ENCODE results near the gene NBPF26. TPM values are rescaled to one million over a fixed set of nuclear protein-coding genes. Genes with fewer than 3 reads are reported as not detected.
"Not testable (repeated sequence)": the region's sequence is repeated elsewhere in the genome, so short reads cannot be mapped to it uniquely, and the experiment has no call there.

NBPF26 gene
- 10 to 100 TPM; 13.9 to 19.1 (median 15.3) TPM for polyA plus RNA-seq (ENCODE audit: insufficient read length in 3 of 3)
- long read RNA-seq, donor 1, result 0 reads
- long read RNA-seq, donor 2, result 0 reads
- long read RNA-seq, donor 3, result 0 reads
- long read RNA-seq, donor 4, result 0 reads
- long read RNA-seq, donor 5, result 0 reads
- long read RNA-seq, donor 6, result 0 reads
- long read RNA-seq, donor 7, result 0 reads
- long read RNA-seq, donor 8, partial matches to known transcripts, result 8 of 8 reads
- long read RNA-seq, donor 8, other reads (novel, unspliced or antisense), result 0 of 8 reads
- long read RNA-seq, donor 9, result 0 reads
- long read RNA-seq, donor 10, result 0 reads
- long read RNA-seq, donor 11, result 0 reads
- long read RNA-seq, donor 12, result 0 reads
- long read RNA-seq, donor 13, partial matches to known transcripts, result 9 of 9 reads
- long read RNA-seq, donor 13, other reads (novel, unspliced or antisense), result 0 of 9 reads
- long read RNA-seq, donor 14, result 0 reads
- long read RNA-seq, donor 15, result 0 reads
- long read RNA-seq, donor 16, result 0 reads

GRCh38 chr1:120723715-120724402 lies at the start of gene NBPF26:
NBPF26 (plus strand) TSS chr1:120723945.
- DNase-seq (ENCODE audit: extremely low read depth in 1 of 11, low read depth in 9 of 11, low spot score in 4 of 11), result peak in 6 of 11 donors; percentile 21 to 65 (median 34)

DNA sequence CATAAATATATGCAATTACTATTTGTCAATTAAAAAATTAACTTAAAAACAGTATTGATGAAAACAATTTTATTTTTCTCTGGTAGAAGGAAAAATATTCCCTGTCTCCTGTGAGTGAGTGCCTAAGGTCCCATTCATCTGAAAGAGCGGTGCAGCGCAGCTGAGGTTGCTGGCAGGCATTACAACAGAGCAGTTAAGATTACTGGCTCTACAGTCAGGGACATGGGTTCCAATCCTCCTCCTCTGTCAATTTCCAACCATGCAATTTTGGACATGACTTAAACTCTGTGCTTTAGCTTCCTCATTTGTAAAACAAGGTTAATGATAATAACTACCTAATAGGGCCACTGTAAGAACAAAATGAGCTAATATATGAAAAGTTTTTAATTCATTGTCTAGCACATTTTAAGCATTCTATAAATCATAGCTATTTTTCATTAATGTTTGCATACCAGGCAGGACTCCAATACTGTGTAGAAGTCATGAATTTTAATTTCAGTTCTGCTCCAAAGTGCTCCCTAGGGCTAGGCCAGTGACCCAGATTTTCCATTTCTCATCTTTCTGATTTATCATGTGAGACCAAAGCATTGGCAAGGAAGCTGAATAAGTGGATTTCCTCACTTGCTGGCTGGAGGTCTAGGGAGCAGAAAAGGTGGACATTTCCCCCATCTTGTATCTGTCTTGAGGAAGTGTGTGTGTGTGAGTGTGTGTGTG lies 43.5 kb upstream of the NBPF26 start:
- DNase-seq (ENCODE audit: extremely low read depth in 1 of 11, low read depth in 9 of 11, low spot score in 4 of 11), result not testable (repeated sequence)

DNA sequence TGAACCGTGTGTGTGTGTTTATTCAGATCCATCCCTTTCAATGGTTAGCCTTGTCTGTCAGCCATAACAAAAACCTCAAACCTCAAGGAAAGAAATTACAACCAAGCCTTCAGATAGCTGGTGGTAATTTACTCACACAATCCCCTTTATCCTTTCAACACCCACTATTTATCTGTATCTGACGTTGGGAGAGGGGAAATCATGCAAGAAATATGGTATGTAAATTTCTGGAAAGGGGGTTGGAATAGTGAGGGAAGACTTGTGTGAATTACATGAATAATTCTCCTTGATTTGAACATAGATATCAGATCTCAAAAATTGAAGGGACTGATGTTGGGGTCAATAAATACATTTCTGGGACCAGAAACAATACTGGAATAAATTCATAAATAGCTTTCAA lies 42.8 kb upstream of the NBPF26 start:
- not testable (repeated sequence) for DNase-seq (ENCODE audit: extremely low read depth in 1 of 11, low read depth in 9 of 11, low spot score in 4 of 11)

GRCh38 chr1:120684397-120684796 lies 39.3 kb upstream of the NBPF26 start:
- DNase-seq (ENCODE audit: extremely low read depth in 1 of 11, low read depth in 9 of 11, low spot score in 4 of 11), result not testable (repeated sequence)

DNA sequence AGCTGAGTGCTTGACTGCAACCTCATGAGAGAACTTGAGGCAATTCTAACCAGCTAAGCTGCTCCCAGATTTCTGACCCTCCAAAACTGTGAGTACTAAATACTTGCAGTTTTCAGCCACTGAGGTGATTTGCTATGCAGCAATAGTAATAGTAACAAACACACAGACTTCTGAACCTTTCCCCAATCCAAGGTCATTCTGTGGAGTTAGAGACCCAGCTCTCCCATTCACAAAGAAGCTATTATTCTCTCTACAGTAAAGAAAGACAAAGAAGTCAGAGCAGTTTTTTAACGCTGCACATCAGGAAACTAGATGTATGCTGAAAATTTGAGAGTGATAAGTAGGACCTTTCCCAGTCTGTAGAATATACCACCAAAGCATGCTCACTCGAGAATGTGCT lies 38.1 kb upstream of the NBPF26 start:
- DNase-seq (ENCODE audit: extremely low read depth in 1 of 11, low read depth in 9 of 11, low spot score in 4 of 11), result not testable (repeated sequence)

DNA sequence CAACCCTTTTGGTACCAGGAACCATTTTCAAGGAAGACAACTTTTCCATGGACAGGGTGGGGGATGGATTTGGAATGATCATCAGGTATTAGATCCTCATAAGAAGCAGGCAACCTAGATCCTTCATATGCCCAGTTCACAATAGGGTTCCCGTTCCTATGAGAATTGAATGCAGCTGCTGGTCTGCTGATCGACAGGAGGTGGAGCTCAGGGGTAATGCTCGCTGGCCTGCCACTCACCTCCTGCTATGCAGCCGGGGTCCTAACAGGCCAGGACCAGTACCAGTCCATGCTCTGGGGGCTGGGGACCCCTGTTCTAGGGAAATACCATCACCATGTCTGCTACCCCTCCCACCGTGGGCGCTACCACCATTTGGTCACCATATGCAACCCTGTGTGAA lies 36.5 kb upstream of the NBPF26 start:
- not testable (repeated sequence) for DNase-seq (ENCODE audit: extremely low read depth in 1 of 11, low read depth in 9 of 11, low spot score in 4 of 11)

DNA sequence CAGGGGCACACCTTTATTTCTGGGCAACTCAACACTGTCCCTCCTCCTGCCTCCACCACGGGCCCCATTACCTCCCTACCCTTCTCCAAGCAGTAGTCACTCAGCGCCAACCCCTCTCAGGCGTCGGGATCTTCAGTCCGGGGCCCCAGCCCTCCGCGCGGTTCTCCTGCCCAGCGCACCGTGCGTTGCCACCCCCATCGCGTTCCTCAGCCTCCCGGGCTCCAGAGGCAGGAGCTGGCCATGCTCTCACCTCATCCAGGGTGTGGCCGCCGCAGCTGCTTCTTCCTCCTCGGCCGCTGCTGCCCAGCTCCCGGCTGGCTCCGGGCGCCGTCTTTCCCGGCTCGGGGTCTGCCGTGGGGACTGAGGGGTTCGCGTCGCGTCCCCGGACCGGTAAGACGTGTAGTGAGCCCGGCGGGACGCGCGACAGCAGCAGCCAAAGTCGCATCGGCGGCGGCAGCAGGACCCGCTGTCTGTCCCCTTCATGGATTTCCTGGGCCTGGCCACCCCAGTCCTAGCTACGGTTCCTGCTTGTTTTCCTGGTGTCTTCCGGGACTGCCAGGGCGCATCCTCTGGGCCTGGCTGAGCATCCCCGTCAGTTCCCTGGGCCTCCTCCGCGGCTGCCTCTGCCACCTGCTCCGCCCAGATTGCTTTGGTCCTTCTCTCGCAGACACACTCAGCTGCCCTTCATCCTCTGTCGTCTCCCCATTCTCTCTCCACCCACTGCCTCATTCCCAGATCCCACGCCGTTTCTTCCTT lies 22.8 kb upstream of the NBPF26 start:
- DNase-seq (ENCODE audit: extremely low read depth in 1 of 11, low read depth in 9 of 11, low spot score in 4 of 11), result not testable (repeated sequence)

DNA sequence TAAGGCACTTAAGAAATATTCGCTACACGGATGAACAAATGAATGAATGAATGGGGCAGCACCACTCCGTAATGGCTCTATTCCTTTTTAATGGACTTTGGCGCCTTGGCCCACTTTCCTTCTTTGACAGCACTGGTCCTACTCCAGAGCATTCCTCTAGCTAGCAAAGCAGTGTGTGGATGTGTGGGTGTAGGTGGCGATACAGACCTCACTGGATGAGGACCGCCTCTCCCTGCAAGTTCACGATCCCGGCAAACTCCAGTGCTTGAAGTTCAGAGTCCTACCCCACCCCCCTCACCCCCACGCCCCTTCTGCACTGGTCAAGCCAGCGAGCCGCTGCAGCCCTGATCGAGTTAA lies 409 bp upstream of the NBPF26 start:
- not testable (repeated sequence) for DNase-seq (ENCODE audit: extremely low read depth in 1 of 11, low read depth in 9 of 11, low spot score in 4 of 11)

GRCh38 chr1:120724507-120724906 lies 762 bp downstream of the NBPF26 start:
- DNase-seq (ENCODE audit: extremely low read depth in 1 of 11, low read depth in 9 of 11, low spot score in 4 of 11), result not testable (repeated sequence)

GRCh38 chr1:120728811-120729210 lies 5.1 kb downstream of the NBPF26 start:
- not testable (repeated sequence) for DNase-seq (ENCODE audit: extremely low read depth in 1 of 11, low read depth in 9 of 11, low spot score in 4 of 11)

GRCh38 chr1:120769090-120769489 lies 45.3 kb downstream of the NBPF26 start:
- DNase-seq (ENCODE audit: extremely low read depth in 1 of 11, low read depth in 9 of 11, low spot score in 4 of 11), result not testable (repeated sequence)

- peak in 1 of 11 donors; percentile 1 for DNase-seq (ENCODE audit: extremely low read depth in 1 of 11, low read depth in 9 of 11, low spot score in 4 of 11)
These were observed 81.7 kb downstream of the NBPF26 start for GRCh38 chr1:120805452-120805851.

- peak in 2 of 11 donors; percentile 0 for DNase-seq (ENCODE audit: extremely low read depth in 1 of 11, low read depth in 9 of 11, low spot score in 4 of 11)
These were observed 88.1 kb downstream of the NBPF26 start for GRCh38 chr1:120811822-120812221.

DNA sequence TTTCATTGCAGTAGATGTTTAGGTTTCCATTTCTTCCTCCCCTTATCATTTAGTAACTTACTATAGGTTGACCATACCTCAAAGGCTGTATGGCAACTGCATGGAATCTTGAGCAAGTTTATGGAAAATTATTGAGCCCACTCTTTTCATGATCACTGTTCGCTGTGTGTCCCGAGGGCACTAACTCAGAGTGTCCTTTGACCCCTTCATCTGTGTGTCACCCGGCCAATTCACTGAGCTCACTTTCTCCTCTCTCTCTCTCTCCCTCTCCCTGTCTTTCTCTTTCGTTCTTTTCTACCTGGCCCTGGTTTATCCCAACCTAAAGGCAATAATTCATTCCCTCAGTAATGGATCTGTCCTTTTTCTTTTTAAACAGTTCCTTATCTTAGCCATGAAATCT lies 101.3 kb downstream of the NBPF26 start:
- not testable (repeated sequence) for DNase-seq (ENCODE audit: extremely low read depth in 1 of 11, low read depth in 9 of 11, low spot score in 4 of 11)

DNA sequence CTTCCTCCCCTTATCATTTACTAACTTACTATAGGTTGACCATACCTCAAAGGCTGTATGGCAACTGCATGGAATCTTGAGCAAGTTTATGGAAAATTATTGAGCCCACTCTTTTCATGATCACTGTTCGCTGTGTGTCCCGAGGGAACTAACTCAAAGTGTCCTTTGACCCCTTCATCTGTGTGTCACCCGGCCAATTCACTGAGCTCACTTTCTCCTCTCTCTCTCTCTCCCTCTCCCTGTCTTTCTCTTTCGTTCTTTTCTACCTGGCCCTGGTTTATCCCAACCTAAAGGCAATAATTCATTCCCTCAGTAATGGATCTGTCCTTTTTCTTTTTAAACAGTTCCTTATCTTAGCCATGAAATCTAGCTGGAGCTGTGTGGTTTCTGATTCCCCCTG lies 102.9 kb downstream of the NBPF26 start:
- DNase-seq (ENCODE audit: extremely low read depth in 1 of 11, low read depth in 9 of 11, low spot score in 4 of 11), result not testable (repeated sequence)

DNA sequence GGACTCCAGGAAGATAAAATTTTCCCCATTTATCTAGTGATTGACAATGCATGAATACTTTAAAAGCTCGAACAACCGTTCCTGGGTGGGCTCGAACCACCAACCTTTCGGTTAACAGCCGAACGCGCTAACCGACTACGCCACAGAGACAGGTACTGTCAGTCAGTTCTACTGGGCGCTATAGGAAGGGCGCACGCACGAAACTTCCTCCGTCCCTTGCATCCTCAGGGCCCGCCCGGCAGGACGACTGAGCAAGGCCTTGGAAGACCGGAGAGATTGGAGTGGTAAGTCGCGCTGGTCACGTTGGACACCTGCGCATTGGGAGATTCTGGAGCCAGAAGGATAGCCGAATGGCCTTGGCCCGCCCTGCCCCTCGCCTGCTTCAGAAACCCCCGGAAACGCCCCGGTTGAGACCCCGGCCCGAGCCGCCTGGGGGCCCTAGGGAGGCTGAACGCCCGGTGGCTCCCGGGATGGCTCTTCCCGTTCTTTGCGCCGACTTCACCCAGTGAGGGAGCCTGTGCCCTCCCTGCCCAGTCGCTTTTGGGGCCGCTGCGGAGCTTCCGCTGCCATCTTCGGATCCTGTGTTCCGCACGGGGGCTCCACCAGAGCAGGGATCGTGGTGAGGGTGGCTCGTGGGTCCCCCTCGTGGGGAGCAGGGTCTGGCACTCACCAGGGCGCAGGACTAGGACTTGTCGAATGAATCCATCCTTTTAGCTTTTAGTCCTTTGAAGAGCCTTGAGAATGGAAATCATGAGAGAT lies 120.6 kb downstream of the NBPF26 start:
- DNase-seq (ENCODE audit: extremely low read depth in 1 of 11, low read depth in 9 of 11, low spot score in 4 of 11), result peak in 9 of 11 donors; percentile 18 to 46 (median 34)

- DNase-seq (ENCODE audit: extremely low read depth in 1 of 11, low read depth in 9 of 11, low spot score in 4 of 11), result not testable (repeated sequence)
These were observed 121.2 kb downstream of the NBPF26 start for GRCh38 chr1:120844945-120845330.
